Measurements from ENCODE around the gene NUDT3.

GRCh38 chr6:34358389-34358905 lies 34.0 kb downstream of the NUDT3 start:
- TF ChIP-seq CTCF (IDR thresholded peaks at IDR 0.05; ENCODE audit: low read depth, low read length) (no peak), EZH2phosphoT487 (IDR thresholded peaks at IDR 0.05; ENCODE audit: low read depth) (no peak)

All from OCI-LY3 (cell line).